ENCODE results near the gene PLIN4. TPM values are rescaled to one million over a fixed set of nuclear protein-coding genes. Genes with fewer than 3 reads are reported as not detected.
"Not testable (repeated sequence)": the region's sequence is repeated elsewhere in the genome, so short reads cannot be mapped to it uniquely, and the experiment has no call there.

The PLIN4 gene, protein sequence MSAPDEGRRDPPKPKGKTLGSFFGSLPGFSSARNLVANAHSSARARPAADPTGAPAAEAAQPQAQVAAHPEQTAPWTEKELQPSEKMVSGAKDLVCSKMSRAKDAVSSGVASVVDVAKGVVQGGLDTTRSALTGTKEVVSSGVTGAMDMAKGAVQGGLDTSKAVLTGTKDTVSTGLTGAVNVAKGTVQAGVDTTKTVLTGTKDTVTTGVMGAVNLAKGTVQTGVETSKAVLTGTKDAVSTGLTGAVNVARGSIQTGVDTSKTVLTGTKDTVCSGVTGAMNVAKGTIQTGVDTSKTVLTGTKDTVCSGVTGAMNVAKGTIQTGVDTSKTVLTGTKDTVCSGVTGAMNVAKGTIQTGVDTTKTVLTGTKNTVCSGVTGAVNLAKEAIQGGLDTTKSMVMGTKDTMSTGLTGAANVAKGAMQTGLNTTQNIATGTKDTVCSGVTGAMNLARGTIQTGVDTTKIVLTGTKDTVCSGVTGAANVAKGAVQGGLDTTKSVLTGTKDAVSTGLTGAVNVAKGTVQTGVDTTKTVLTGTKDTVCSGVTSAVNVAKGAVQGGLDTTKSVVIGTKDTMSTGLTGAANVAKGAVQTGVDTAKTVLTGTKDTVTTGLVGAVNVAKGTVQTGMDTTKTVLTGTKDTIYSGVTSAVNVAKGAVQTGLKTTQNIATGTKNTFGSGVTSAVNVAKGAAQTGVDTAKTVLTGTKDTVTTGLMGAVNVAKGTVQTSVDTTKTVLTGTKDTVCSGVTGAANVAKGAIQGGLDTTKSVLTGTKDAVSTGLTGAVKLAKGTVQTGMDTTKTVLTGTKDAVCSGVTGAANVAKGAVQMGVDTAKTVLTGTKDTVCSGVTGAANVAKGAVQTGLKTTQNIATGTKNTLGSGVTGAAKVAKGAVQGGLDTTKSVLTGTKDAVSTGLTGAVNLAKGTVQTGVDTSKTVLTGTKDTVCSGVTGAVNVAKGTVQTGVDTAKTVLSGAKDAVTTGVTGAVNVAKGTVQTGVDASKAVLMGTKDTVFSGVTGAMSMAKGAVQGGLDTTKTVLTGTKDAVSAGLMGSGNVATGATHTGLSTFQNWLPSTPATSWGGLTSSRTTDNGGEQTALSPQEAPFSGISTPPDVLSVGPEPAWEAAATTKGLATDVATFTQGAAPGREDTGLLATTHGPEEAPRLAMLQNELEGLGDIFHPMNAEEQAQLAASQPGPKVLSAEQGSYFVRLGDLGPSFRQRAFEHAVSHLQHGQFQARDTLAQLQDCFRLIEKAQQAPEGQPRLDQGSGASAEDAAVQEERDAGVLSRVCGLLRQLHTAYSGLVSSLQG (N-terminal part only)
- not detected in 2 replicates for total RNA-seq (2014; rRNA removed; shearing (Covaris generic); ENCODE audit: low replicate concordance)

DNA sequence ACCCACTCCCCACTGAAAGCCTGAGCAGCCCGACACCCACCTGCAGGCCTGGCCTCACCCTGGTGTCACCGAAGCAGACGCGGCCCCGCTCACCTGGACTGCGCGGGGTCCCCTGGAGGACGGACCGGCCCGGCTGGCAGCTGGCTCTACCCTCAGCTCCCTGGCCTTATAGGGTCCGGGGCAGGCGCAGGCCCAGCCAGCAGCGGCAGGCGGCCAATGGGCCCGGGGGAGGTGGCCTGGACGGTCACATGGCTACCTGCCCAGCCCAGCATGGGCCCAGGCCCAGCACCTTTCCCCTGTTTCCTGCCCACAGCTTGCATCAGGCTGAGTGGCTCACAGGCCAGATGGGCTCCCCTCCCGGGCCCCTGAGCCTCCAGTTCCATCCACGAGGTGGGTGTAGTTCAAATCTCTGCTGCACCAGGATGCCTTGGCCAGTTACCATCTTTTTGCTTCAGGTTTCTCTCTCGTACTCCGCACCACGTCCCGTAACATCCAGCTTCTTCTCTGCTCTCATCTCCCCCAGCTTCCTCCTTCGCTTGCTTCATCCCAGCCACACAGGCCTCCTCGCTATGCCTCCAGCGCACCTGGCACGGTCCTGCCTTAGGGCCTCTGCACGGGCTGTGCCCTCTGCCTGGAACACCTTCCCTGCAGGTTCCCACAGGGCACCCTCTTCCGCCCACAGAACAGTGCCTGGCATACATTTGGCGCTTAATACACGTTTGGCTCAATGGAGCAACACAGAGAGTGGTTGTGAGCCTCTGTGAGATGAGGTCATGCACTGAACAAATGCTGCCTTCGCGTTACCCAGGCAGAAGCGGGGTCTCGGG, at the start of gene PLIN4:
PLIN4 (minus strand) TSS at position 142 of the 827 bp plus-strand sequence. CDS start 214 bp downstream, outside the sequence.
- Histone ChIP-seq H3K36me3 (no peaks in the 10 kb centered on the region), H3K27me3 (no peaks in the 10 kb centered on the region), H3K9me3 (no peaks in the 10 kb centered on the region), H3K4me3 (no peak within 1 kb of the TSS)
- DNase-seq: peak; percentile 17

DNA sequence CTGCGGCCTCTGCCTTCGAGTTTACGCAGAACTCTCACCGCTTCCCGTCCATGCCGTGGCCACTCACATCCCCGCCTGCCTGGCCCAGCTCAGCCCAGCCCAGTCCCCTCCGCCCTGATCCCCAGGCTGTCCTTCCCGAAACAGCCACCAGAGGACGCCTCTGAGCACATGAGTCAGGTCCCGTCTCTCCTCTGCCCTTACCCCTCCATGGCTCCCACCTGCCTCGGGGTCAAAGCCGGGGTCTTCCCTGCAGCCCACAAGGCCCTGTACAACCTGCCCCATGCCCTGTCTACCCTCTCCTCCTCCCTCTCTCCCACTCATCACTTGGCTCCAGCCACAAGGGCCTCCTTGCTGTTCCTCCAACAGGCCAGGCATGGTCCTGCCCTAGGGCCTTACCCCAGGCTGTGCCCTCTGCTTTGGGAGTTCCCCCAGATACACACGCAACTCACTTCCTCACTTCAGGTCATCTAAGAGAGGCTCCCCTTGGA, 49.3 kb upstream of the PLIN4 start:
- no peaks in the 10 kb centered on the region for H3K36me3 ChIP-seq
- DNase-seq: peak; percentile 38
- no peak overlapping the region for H3K4me3 ChIP-seq
- no peaks in the 10 kb centered on the region for H3K27me3 ChIP-seq
- H3K9me3 ChIP-seq: no peaks in the 10 kb centered on the region

DNA sequence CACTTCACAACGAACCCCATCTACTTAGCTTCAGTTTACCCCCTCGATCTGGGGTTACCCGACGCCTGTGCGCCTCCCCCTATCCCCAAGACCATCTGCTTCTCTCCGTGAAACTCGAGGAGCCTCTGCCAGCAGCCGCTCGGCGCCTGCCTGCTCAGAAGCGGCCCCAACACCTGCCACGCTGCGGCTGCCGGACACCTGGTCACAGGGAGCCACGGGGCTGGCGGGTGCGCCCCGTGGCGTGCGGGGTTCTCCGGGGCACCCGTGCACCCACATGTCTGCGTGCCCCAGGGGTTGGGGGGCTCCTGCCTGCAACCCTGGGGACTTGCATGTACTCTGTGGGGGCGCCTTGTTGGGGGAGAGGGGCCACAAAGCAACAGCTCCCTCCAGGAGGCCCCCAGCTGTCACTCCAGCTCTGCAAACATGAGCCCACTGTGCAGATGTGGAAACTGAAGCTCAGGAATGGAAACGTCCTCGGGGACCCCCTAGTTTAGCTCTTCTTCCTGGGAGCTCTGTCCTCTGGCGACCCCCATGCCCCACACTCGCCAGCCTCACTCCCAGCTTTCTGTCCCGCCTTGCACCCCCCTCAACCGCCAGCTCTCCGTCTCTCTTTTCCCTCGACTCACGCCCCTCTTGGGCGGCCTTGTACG, 48.2 kb upstream of the PLIN4 start:
- no peaks in the 10 kb centered on the region for H3K27me3 ChIP-seq
- no peak overlapping the region for H3K4me3 ChIP-seq
- H3K36me3 ChIP-seq: no peaks in the 10 kb centered on the region
- no peaks in the 10 kb centered on the region for H3K9me3 ChIP-seq
- no peak for DNase-seq

DNA sequence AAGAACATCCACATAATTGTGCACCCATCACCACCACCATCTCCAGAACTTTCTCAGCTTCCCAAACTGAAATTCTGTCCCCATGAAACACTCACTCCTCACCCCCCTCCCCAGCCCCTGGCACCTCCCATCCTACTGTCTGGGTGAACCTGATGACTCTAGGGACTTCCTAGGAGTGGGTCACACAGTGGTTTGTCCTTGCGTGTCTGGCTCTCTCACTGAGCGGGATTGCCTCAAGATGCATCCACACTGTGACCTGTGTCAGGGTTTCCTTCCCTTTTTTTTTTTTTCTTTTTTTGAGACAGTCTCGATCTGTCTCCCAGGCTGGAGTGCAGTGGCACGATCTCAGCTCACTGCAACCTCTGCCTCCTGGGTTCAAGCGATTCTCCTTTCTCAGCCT, 45.3 kb upstream of the PLIN4 start:
- not testable (repeated sequence) for H3K36me3 ChIP-seq, H3K27me3 ChIP-seq, H3K4me3 ChIP-seq, H3K9me3 ChIP-seq, DNase-seq

DNA sequence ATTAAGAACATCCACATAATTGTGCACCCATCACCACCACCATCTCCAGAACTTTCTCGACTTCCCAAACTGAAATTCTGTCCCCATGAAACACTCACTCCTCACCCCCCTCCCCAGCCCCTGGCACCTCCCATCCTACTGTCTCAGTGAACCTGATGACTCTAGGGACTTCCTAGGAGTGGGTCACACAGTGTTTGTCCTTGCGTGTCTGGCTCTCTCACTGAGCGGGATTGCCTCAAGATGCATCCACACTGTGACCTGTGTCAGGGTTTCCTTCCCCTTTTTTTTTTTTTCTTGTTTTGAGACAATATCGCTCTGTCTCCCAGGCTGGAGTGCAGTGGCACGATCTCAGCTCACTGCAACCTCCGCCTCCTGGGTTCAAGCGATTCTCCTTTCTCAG, 43.8 kb upstream of the PLIN4 start:
- not testable (repeated sequence) for DNase-seq, H3K36me3 ChIP-seq, H3K27me3 ChIP-seq, H3K9me3 ChIP-seq, H3K4me3 ChIP-seq

DNA sequence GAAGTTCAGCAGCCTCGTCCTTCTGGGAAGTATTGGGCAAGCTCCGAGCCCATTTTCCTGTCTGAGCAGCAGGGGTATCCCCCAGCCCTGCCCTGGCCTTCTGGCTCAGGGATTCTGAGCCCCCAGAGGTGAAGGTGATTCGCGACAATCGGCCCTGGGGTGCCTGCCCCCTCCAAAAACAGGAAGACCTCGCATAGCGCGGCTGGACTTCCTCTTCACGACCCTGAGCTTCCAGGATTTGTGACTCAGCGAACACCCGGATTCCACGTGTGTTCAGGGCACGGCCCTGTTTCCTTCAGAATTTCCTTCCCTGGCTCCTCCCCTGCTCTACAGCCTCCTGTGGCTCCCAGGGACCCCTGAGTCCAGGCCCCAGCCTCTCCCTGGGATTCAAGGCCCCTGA, 41.3 kb upstream of the PLIN4 start, which contains the start of gene SEMA6B:
SEMA6B (minus strand) TSS at position 116 of the 400 bp plus-strand sequence. CDS start 1,227 bp downstream, outside the sequence.
- H3K27me3 ChIP-seq: no peaks in the 10 kb centered on the region
- DNase-seq: no peak

DNA sequence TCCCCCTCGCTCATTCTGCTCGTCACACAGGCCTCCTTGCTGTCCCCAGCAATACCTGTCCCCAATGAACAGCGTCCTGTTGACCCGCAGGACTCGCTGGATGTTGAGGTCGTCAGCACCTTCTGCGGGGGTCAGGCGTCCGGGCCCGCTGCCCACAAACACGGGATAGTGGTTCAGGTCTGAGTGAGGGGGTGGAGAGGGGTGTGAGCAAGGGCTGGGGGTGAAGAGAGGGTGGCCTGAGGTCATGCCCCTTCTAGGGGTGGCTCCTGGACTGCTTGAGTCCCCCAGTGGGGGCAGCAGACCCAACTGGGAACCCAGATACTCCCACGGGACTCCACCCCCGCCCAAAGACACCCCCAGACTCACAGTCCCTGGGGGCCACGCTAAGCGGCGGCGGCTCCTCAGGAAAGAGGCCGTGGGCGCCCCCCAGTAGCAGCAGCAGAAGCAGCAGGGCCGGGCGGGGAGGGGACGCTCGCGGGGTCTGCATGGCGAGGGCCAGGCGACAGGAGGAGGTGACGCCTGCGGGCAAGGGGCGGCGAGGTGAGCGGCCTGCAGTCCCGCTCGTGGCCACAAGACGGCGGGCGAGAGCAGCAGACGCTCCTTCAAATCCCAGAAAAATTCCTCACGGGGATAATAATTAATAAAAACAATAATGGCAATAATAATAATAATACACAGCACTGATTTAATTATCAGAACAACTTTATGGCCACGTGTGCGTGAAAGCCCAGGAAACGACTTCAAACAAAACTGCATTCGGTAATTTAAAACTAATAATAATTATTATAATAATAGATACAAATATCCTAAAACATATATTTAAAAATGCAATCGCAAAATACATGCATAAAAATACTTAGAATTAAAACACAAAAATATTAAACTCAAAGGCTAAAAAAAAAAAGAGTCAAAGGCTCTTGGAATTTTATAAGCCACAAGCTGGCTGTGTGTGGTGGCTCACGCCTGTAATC, 40.0 kb upstream of the PLIN4 start:
- Histone ChIP-seq H3K27me3 (no peaks in the 10 kb centered on the region), H3K36me3 (no peaks in the 10 kb centered on the region), H3K4me3 (no peak overlapping the region), H3K9me3 (no peaks in the 10 kb centered on the region)
- no peak for DNase-seq

More for the DNA sequence above, 41.3 kb upstream of the PLIN4 start, which contains the start of gene SEMA6B:
- Histone ChIP-seq H3K9me3 (no peaks in the 10 kb centered on the region), H3K4me3 (no peak within 1 kb of the TSS), H3K36me3 (no peaks in the 10 kb centered on the region)

DNA sequence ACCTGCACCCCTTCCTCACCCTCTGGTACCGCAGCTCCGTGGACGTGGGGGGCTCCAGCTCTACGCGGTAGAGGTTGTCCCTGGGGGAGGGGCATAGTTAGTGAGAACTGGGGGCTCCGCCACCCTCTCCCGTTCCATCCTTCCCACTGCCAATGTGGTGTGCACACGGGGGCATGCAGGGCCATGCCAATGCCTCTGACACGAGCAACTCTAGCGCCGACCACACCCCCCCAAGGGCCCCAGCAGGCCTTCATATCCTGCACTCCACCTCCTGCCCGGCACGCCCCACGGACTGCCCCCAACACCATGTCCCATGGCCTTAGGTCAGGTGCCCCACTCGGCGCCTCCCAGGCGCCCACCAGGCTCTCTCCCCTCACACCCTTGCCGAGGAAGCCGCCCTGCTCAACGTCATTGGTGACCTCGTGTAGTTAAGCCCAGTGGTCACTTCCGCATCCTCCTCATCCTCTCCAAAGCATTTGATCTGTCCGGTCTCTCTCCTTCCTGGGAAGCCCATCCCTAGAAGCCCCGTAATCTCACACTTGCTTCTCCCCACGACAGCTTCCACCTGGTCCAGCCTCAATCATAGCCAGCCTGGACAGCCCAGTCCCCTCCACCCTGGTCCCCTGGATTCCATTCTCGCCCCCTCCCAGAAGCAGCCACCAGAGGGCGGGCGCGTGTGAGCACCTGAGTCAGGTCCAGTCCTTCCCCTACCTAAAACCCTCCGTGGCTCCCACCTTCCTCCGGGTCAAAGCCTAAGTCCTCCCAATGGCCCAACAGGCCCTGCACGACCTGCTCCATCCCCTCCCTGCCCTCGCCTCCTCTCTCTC, 39.1 kb upstream of the PLIN4 start:
- no peaks in the 10 kb centered on the region for H3K27me3 ChIP-seq
- no peak for DNase-seq
- no peaks in the 10 kb centered on the region for H3K9me3 ChIP-seq
- no peak overlapping the region for H3K4me3 ChIP-seq
- no peaks in the 10 kb centered on the region for H3K36me3 ChIP-seq

DNA sequence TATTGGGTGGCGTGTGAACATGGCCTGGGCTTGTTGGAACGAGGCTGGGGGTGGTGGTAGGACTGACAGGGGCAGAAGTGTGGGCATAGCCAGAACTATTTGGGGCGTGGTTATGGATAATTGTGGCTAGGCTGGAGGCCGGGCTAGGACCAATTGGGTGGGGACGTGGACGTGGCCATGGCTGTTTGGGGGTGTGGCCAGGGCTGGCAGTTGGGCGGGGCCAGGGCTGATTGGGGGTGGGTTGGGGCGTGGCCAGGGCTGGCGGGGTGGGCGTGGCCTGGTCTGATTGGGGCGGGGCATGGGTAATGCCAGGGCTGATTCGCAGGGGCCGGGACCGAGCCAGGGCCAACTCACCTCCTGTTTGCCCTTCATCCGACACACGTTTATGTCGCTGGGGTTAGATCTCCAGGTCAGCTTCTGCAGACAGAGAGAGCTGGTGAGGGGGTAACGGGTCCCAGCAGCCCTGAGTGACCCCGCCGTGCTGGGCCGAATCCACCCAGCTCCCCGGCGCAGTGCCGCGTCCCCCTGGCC, 38.4 kb upstream of the PLIN4 start:
- no peaks in the 10 kb centered on the region for H3K36me3 ChIP-seq
- peak; percentile 43 for DNase-seq
- no peaks in the 10 kb centered on the region for H3K9me3 ChIP-seq
- H3K27me3 ChIP-seq: no peaks in the 10 kb centered on the region
- H3K4me3 ChIP-seq: no peak overlapping the region

DNA sequence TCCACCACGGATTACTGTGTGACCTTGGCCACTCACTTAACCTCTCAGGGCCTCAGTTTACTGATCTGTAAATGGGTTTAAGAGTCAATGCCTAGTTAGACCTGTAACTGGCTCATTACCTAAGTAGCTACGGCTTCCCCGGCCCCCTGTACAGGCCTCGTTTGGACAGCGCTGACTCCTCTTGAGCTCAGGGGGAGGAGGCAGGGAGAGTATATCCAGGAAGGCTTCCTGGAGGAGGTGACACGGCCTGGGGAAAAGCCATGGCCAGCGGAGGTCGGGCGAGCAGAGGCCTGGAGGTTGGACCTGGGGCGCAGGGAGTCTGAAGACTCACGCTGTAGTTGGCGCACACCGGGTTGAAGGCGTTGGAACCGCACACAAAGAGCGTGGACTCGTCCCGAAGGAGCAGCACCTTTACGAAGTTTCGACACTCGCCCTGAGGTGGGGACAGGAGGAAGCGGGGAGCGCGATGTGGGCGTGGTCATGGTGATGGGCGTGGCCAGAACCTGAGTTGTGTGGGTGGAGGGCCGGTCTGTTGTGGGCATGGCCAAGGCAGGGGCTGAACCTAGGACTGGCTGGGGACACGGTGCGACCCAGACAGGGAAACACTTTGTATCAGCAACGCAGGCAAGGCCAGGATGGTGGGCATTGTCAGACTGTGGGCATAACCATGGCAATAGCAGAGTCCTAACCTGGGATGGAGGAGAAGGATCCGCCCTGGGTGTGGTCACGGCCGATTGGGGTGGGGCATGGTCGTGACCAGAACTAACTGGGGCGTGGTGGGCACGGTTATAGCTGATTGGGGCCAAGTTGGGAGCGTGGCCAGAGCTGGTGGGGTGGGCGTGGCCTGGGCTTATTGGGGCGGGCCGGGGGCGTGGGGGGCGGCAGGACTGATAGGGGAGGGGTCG, 37.6 kb upstream of the PLIN4 start:
- Histone ChIP-seq H3K4me3 (no peak overlapping the region), H3K36me3 (no peaks in the 10 kb centered on the region), H3K27me3 (no peaks in the 10 kb centered on the region), H3K9me3 (no peaks in the 10 kb centered on the region)
- peak; percentile 31 for DNase-seq

DNA sequence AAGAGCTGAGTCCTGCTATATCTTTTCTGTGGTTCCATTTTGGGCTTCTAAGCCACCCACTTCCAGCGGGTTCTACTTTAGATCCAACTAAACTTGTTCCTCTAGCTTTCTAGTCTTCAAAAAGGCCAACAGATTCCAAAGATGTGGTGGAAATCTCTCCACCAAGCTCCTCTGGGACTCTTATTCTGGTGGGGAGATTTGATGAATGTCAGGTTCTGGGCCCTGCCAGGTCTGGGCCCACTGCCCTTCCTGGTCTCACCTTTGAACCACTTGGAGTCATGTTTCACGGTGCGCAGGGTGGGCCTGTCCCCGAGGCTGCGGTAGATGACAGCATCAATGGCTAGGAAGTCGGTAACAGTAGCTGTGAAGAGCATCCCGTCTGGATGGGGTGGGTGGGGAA, 36.4 kb upstream of the PLIN4 start:
- Histone ChIP-seq H3K4me3 (no peak overlapping the region), H3K27me3 (no peaks in the 10 kb centered on the region), H3K36me3 (no peaks in the 10 kb centered on the region), H3K9me3 (no peaks in the 10 kb centered on the region)
- DNase-seq: no peak

DNA sequence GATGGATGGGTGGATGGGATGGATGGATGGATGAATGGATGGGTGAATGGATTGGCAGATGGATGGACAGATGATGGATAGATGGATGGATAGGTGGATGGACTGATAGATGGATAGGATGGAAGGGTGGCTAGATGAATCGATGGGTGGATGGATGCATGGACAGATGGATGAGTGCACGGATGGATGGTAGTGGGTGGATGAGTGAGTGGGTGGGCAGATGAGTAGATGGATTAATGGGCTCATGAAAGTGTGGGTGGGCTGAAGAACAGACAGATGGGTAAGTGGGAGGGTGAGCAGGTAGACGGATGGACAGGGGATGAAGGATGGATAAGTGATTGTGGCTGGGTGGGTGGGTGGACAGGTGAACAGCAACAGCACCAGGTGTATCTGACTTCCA, 35.5 kb upstream of the PLIN4 start:
- no peaks in the 10 kb centered on the region for H3K36me3 ChIP-seq
- H3K9me3 ChIP-seq: no peaks in the 10 kb centered on the region
- no peaks in the 10 kb centered on the region for H3K27me3 ChIP-seq
- DNase-seq: no peak
- H3K4me3 ChIP-seq: no peak overlapping the region
